OCI-LY1 (cell line): Measurements from ENCODE around the gene CHRM2.

Experiments used
- CTCF ChIP-seq: fragments of 200-600 bp; sonication (generic), shearing (Covaris generic); IDR thresholded peaks from 2 replicates; pipeline ENCODE4 v1.5.1; 2017; ENCODE audit warnings: mild to moderate bottlenecking, antibody characterized with exemption, low read length, moderate library complexity, mixed read lengths
- EZH2 ChIP-seq: fragments of 200-600 bp; sonication (generic), shearing (Covaris generic); IDR thresholded peaks from 2 replicates; pipeline ENCODE4 v1.8.0; 2017; ENCODE audit warnings: borderline replicate concordance, mixed run types, mild to moderate bottlenecking, antibody characterized with exemption, low read length, moderate library complexity, mixed read lengths

- TF ChIP-seq EZH2 (no peak), CTCF (no peak)
Measured at GRCh38 chr7:136900005-136900404, 31.6 kb downstream of the CHRM2 start.
